ENCODE measurements around the gene IL12RB2.

- TF ChIP-seq CTCF (conservative IDR thresholded peaks at IDR 0.05; ENCODE audit: low read depth, low read length) (no peak), EZH2phosphoT487 (IDR thresholded peaks at IDR 0.05; ENCODE audit: borderline replicate concordance, low read length) (no peak)
These were observed 126.8 kb downstream of the IL12RB2 start for GRCh38 chr1:67434491-67434890.
